GM12865 (cell line): ENCODE data around the gene AXIN1.

ENCODE experiments used
- DNase-seq: peaks from one replicate; pipeline ENCODE4 v3.0.0; 2010; ENCODE audit warnings: low read depth
- H3K4me3 ChIP-seq: 2 replicates; pipeline ENCODE4 v1.5.1; 2011; ENCODE audit warnings: mild to moderate bottlenecking, low read depth, low read length, control low read depth
- CTCF ChIP-seq: IDR thresholded peaks from 2 replicates; pipeline ENCODE4 v1.5.1; 2011; ENCODE audit warnings: low read length, control low read depth, low read depth, inconsistent platforms; ENCODE audit not compliant: insufficient read depth; ENCODE audit errors: missing control alignments

AXIN1 gene

GRCh38 chr16:297832-298231 lies 54.7 kb downstream of the AXIN1 start:
- TF ChIP-seq CTCF = no peak
- H3K4me3 ChIP-seq = no peak overlapping the region
- no peak for DNase-seq

- TF ChIP-seq CTCF = no peak
Observed at GRCh38 chr16:296806-297510, 55.6 kb downstream of the AXIN1 start.

GRCh38 chr16:296276-296675 lies 56.2 kb downstream of the AXIN1 start:
- TF ChIP-seq CTCF = no peak
- DNase-seq = no peak
- H3K4me3 ChIP-seq = no peak overlapping the region

More at GRCh38 chr16:296806-297510, 55.6 kb downstream of the AXIN1 start:
- DNase-seq = no peak
- H3K4me3 ChIP-seq = no peak overlapping the region

GRCh38 chr16:293043-293775 lies 59.3 kb downstream of the AXIN1 start:
- no peak for DNase-seq
- no peak overlapping the region for H3K4me3 ChIP-seq
- no peak for TF ChIP-seq CTCF

GRCh38 chr16:291539-291938 lies 61.0 kb downstream of the AXIN1 start:
- no peak for TF ChIP-seq CTCF
- DNase-seq = no peak
- H3K4me3 ChIP-seq = no peak overlapping the region

- H3K4me3 ChIP-seq = no peak overlapping the region
- TF ChIP-seq CTCF = no peak
- DNase-seq = no peak
Observed at GRCh38 chr16:290681-291405, 61.7 kb downstream of the AXIN1 start.
